Stomach (tissue), 4 donors: ENCODE measurements around the gene GPR176.

Experiments used
- EP300 ChIP-seq: sonication (generic); formaldehyde crosslinking; IDR thresholded peaks from one replicate; pipeline ENCODE4 v1.6.1; 2017; ENCODE audit warnings: antibody characterized with exemption
- POLR2A ChIP-seq, 4 donors: fragments of 450-650 bp; IDR thresholded peaks; one replicate each; pipeline ENCODE4 v1.6.1; 2016; ENCODE audit warnings: antibody characterized with exemption in 4 of 4, control low read depth in 2 of 4, mild to moderate bottlenecking in 1 of 4, moderate library complexity in 1 of 4
- TF ChIP-seq, protein P1 (sequence below), 7 experiments: fragments of 450-650 bp in 4 of 7; fragments of 200-600 bp in 3 of 7; sonication (generic) in 3 of 7; IDR thresholded peaks; one replicate each; pipeline ENCODE4 v1.5.1; 2016 to 2019; ENCODE audit warnings: antibody characterized with exemption in 7 of 7, control low read depth in 2 of 7, mild to moderate bottlenecking in 1 of 7

DNA sequence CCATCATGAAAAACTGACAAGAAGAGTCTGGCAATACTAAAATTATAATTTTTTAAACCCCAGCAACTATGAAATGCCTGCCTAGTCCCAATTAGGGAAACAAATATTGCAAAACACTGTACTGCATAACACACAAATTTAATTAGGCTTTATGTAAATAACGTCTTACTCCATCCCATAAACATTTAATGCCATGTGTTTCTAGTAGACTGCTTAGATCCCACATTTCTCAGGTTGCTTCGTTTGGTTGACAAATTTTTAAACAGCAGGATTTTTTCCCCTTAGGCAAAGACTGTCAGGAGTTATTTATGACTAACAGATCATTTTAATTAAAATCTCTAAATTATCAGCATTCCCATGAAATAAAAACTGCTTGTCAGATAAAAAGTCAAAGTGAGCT is 43.7 kb upstream of the GPR176 start:
- TF ChIP-seq, protein P1, sequence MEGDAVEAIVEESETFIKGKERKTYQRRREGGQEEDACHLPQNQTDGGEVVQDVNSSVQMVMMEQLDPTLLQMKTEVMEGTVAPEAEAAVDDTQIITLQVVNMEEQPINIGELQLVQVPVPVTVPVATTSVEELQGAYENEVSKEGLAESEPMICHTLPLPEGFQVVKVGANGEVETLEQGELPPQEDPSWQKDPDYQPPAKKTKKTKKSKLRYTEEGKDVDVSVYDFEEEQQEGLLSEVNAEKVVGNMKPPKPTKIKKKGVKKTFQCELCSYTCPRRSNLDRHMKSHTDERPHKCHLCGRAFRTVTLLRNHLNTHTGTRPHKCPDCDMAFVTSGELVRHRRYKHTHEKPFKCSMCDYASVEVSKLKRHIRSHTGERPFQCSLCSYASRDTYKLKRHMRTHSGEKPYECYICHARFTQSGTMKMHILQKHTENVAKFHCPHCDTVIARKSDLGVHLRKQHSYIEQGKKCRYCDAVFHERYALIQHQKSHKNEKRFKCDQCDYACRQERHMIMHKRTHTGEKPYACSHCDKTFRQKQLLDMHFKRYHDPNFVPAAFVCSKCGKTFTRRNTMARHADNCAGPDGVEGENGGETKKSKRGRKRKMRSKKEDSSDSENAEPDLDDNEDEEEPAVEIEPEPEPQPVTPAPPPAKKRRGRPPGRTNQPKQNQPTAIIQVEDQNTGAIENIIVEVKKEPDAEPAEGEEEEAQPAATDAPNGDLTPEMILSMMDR (IDR thresholded peaks at IDR 0.05) = no peak
- TF ChIP-seq EP300 = no peak
- TF ChIP-seq POLR2A (IDR thresholded peaks at IDR 0.05) = no peak
